HL-60/S4 treated with retinoic acid at 250 ng/mL for 4 days and 3 days (cell line): ENCODE data around the gene SERPING1.

Source experiments
- in situ Hi-C: fragments of 300-500 bp; cut with MboI; formaldehyde crosslinking; loops from 2 replicates; pipeline ENCODE4 v1.7.0; 2022; ENCODE audit warnings: low sequenced_read_pairs

The SERPING1 gene

DNA sequence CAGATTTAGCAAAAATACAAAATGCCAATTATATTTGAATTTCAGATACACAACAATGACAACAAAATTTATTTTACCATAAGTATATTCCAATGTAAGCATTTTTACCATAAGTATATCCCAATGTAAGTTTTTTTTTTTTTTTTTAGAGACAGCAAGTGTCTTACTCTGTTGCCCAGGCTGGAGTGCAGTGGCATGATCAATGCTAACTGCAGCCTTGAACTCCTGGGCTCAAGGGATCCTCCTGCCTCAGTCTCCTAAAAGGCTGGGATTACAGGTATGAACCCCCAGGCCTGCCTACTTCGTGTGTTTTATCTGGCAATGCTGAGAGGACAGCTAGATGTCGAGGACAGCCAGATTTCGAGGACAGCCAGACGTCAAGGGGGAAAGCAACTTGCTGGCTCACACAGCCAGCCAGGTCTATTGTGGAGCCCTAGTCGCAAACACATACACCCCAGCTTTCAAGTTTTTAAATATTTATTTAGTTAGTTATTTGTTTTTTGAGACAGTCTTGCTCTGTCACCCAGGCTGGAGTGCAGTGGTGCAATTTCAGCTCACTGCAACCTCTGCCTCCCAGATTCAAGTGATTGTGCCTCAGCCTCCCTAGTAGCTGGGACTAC, 1.1 kb upstream of the SERPING1 start:
- in situ Hi-C loops = no loop called here

GRCh38 chr11:57597916-57598830, 688 bp downstream of the SERPING1 start:
- in situ Hi-C loops = no loop called here

- in situ Hi-C loops = no loop called here
These were observed 1.3 kb downstream of the SERPING1 start for GRCh38 chr11:57598831-57599155.

GRCh38 chr11:57599381-57599780, 1.9 kb downstream of the SERPING1 start:
- in situ Hi-C loops = no loop called here

- in situ Hi-C loops = no loop called here
These were observed 3.8 kb downstream of the SERPING1 start for GRCh38 chr11:57601297-57601696.

DNA sequence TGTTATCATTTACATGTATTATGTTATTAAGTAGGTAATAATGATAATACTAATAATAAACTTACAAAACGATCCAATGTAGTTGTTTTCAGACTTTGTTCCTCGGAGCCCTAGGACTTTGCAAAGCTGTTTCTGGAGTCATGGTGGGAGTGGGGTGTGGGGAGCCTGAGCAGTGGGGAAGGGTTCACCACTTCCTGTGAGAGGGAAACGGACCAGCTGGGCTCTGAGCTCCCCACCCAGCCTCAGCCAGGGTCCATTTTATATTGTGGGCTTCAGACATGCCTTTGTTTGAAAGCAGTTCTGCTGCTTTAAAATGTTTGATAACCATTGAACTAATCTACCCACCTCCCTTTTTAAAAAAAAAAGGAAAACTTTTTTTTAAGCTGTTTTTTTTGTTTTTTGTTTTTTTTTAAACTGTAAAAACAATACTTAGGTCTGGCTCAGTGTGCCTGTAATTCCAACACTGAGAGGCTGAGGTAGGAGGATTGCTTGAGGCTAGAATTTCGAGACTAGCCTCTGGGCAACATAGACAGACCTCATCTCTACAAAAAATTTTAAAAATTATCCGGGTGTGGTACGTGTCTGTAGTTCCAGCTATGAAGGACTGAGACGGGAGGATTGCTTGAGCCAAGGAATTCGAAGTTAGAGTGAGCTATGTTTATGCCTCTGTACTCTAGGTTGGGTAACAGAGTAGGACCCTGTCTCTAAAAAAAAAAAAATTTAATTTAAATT, 7.0 kb downstream of the SERPING1 start:
- in situ Hi-C loops = no loop called here

GRCh38 chr11:57605028-57605420, 7.5 kb downstream of the SERPING1 start:
- in situ Hi-C loops = no loop called here

DNA sequence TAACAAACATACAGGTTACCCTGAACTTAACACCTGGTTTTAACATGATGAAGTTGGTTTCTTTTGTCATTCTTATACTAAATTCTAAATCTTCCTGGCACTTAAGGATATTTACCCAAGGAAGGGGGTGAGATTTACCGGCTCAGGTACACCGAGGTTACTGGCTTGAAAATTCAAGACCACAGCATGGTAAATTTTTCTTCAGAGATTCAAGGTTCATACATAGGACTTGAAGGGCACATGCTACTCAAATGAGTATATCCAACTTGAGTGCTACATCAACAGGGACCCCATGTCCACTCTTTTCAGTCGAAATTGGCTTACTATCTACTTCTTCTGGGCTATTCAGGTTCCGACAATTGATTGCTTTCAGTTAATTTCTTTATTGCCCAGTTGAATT, 12.7 kb downstream of the SERPING1 start:
- in situ Hi-C loops = no loop called here

GRCh38 chr11:57614234-57614772, 16.8 kb downstream of the SERPING1 start:
- in situ Hi-C loops = no loop called here

GRCh38 chr11:57615308-57615707, 17.8 kb downstream of the SERPING1 start:
- in situ Hi-C loops = no loop called here

GRCh38 chr11:57616595-57616994, 19.1 kb downstream of the SERPING1 start:
- in situ Hi-C loops = no loop called here

GRCh38 chr11:57618438-57618837, 21.0 kb downstream of the SERPING1 start:
- in situ Hi-C loops = no loop called here

DNA sequence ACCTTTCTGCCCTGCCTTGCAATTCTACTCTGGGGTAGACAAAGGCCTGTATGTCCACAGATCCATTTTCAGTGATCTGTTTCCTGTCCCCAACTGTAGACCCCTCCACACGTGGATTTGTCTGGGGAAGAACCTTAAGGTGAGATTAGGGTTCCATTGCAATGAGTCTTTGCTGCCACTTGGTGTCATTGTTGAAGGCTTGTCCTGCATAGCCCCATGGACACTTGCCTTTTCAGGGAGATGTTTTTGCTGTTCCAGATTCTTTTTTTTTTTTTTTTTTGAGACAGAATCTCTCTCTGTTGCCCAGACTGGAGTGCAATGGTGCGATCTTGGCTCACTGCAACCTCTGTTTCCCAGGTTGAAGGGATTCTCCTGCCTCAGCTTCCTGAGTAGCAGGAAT, 21.8 kb downstream of the SERPING1 start:
- in situ Hi-C loops = no loop called here

DNA sequence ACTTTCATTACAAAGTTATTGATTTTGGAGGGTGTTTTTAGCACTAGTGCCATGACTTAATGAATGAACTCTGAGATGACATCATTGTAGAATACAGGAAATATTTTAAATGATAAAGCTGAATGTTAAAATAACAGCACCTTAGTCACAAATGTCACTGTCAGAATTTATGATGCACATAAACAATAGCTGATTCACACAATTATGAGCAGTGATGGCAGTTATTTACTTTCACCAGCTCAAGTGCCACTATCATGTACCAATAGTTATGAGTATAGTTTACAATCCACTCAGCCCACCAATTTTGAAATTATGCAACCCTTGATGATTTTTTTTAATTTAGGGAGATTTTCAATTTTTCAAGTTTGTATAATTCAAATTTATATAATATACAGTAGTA, 23.0 kb downstream of the SERPING1 start:
- in situ Hi-C loops = no loop called here

GRCh38 chr11:57622263-57622662, 24.8 kb downstream of the SERPING1 start:
- in situ Hi-C loops = no loop called here

DNA sequence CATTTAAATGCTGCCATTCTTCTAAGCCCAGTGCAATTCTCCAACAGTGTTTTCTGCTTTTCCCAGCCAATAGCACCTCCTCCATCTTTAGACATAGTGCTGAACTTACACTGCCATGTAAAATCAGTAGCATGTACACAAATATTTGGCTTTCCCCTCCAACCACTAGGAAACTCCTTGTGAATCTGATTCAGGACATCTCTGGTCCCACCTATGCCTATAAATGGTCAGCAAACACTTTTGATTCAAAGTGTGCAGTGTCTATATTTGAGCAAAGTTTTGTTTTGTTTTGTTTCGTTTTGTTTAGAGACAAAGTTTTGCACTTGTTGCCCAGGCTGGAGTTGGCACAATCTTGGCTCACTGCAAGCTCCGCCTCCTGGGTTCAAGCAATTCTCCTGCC, 27.4 kb downstream of the SERPING1 start:
- in situ Hi-C loops = no loop called here

DNA sequence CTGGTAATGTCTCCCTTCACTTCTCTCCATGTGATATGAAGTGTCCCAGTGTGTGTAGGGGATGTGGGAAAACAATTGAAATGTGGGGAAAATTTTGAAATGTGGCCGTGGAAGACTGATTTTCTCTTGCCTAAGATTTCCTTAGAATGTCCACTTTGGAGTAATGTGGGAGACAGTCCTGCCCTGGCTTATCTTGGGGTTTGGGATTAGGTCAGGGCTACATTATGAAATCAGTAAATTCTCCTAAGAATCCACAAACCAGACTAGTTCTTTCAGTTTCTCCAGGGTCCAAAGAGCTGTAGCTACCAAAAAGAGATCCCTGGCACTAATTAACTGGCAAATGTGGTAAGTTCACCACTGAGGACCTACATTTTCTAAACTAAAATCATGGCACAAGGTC, 29.4 kb downstream of the SERPING1 start:
- in situ Hi-C loops = no loop called here

- in situ Hi-C loops = no loop called here
These were observed 32.7 kb downstream of the SERPING1 start for GRCh38 chr11:57630171-57630570.

DNA sequence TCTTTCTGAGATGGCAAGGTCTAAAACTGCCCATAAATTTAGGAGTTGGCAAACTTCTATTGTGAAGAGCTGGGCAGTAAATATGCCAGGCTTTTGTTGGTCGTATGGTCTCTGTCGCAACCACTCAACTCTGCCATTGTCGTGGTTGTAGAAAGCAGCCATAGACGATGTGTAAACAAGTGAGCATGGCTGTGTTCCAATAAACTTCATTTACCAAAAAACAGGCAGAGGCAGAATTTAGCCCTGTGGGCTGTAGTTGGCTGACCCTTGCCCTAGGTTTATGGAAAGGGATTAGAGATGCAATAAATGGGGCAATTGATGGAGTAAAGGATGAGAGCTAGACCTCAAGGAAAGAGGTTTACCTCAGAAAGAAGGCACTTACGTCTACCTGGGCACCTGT, 34.6 kb downstream of the SERPING1 start:
- in situ Hi-C loops = no loop called here

DNA sequence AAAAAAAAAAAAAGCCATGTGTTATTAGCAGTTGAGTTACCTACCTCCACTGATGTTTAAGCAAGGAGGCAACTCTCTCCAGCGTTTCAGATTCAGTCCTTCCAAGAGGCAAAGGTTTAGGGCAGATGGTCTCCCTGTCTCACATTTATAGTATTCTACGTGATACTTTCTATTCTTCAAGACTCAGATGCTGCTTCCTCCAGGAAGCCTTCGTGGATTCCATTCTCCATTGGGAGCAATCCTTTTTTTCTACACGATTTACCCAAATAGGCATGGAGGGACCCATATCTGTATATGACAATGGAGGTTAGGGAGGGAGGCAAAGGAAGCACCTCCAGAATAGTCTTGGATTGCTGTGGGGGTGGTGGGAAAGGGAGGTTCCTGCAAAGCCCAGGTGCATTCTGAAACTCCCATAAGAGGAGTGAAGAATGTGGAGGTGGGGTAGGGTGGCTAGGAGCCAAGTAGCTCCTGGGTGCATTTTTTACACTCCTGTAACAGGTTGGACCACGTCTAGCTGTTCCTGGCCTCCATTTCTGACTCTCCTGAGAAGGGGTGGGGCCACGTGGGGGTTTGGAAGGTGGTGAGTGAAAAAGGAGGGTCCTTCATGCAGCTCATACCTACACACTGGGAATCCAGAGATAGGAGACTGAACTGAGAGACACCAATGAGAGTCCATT, 36.0 kb downstream of the SERPING1 start:
- in situ Hi-C loops = no loop called here

- in situ Hi-C loops = no loop called here
These were observed 36.8 kb downstream of the SERPING1 start for GRCh38 chr11:57634311-57634710.
